Lung (tissue), 12 donors: ENCODE data around the gene INPP4B. TPM values are rescaled to one million over a fixed set of nuclear protein-coding genes. Genes with fewer than 3 reads are reported as not detected.
"Not testable (repeated sequence)": the region's sequence is repeated elsewhere in the genome, so short reads cannot be mapped to it uniquely, and the experiment has no call there.

Experiments used
- ATAC-seq: fragments of 200-7000 bp; cut with Tn5 transposase; one replicate; pipeline ENCODE4 v1.9.1; 2020; ENCODE audit warnings: moderate number of reproducible peaks; ENCODE audit not compliant: insufficient read depth, low FRiP score
- DNase-seq, 3 donors: peaks; one replicate each; pipeline ENCODE4 v3.0.0-alpha.2; 2013 to 2017
- H3K27ac ChIP-seq, 2 donors: one replicate each; pipeline ENCODE4 v1.5.1; 2013; ENCODE audit warnings: mild to moderate bottlenecking in 2 of 2, moderate library complexity in 2 of 2, control low read depth in 1 of 2, inconsistent platforms in 1 of 2, low read depth in 1 of 2, low read length in 1 of 2
- H3K27me3 ChIP-seq, 3 donors: one replicate each; pipeline ENCODE4 v1.5.1; 2013; ENCODE audit warnings: low read length in 2 of 3; ENCODE audit not compliant: control insufficient read depth in 3 of 3, insufficient read depth in 3 of 3
- H3K36me3 ChIP-seq, 4 donors: one replicate each; pipeline ENCODE4 v1.5.1; 2013; ENCODE audit warnings: low read length in 4 of 4, mild to moderate bottlenecking in 1 of 4, moderate library complexity in 1 of 4; ENCODE audit not compliant: control insufficient read depth in 4 of 4, insufficient read depth in 4 of 4
- H3K4me1 ChIP-seq, 5 donors: one replicate each; pipeline ENCODE4 v1.5.1; 2013; ENCODE audit warnings: low read length in 5 of 5, mild to moderate bottlenecking in 2 of 5, moderate library complexity in 1 of 5; ENCODE audit not compliant: control insufficient read depth in 5 of 5, insufficient read depth in 5 of 5
- H3K4me3 ChIP-seq: one replicate; pipeline ENCODE4 v1.5.1; 2013; ENCODE audit warnings: mild to moderate bottlenecking, control low read depth, moderate library complexity
- H3K9ac ChIP-seq, 2 donors: one replicate each; pipeline ENCODE4 v1.5.1; 2013; ENCODE audit warnings: low read length in 2 of 2, control low read depth in 1 of 2; ENCODE audit not compliant: insufficient read depth in 1 of 2
- H3K9me3 ChIP-seq, 4 donors: one replicate each; pipeline ENCODE4 v1.5.1; 2013; ENCODE audit warnings: low read length in 3 of 4, mild to moderate bottlenecking in 1 of 4, moderate library complexity in 1 of 4; ENCODE audit not compliant: control insufficient read depth in 4 of 4, insufficient read depth in 3 of 4
- WGBS, 2 donors: extraction: QIAGEN DNeasy Blood & Tissue Kit; methylation state at CpG; one replicate each; pipeline ENCODE4 v1.1.7; 2013; 5-methylcytosine and 5-hydroxymethylcytosine counted together
- polyA plus RNA-seq, 2 donors: library from polyadenylated mRNA; stranded (reverse); fragments of 200-250 nt; gene quantifications; one replicate each; pipeline ENCODE4 v1.2.1, GENCODE V29; 2013
- total RNA-seq, 2 donors: library from RNA; depleted of rRNA in 1 of 2; stranded (reverse); fragments of >200 nt in 1 of 2; gene quantifications; one replicate each; pipeline ENCODE4 v1.2.1, GENCODE V29; 2014 to 2021
- TF ChIP-seq, protein P1 (sequence below): IDR thresholded peaks from 2 replicates; pipeline ENCODE4 v1.5.1; 2012; ENCODE audit warnings: mild to moderate bottlenecking; ENCODE audit errors: control extremely low read depth, extremely low read depth
- donor health status: control.
- donor health status: control.
- donor health status: Bipolar disorder and iron deficiency.
- donor health status: healthy.
- donor health status: DM: yes; HTN: yes; CAD: no.

The INPP4B gene
- total and polyA plus RNA-seq, 4 donors = 2.4 to 32.6 (median 5.6) TPM

DNA sequence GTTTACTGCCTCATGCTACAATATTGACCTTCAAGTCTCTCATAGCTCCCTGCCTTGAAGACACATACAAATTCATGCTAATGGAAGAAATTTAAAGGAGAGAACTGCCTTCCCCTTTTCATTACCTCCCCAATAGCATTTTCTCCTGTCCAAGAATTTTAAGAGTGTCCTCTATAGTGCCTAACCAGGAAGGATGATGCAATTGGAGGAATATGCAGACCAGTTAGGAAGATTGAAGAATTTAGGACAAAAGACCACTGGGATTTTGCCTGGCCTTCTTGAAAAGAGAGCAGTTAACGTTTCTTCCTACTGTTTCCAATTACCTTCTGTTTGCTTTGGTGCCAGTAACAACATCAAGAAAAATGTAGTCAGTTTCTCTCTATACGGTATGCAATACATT lies 443.9 kb downstream of the INPP4B start:
- Histone ChIP-seq H3K4me1 (peaks cover 0 to 42% (median 10%) of the 10 kb centered on the region in 5 donors), H3K4me3 (no peak overlapping the region), H3K27ac (no peak overlapping the region), H3K9me3 (no peaks in the 10 kb centered on the region), H3K27me3 (no peaks in the 10 kb centered on the region), H3K9ac (no peak overlapping the region), H3K36me3 (no peaks in the 10 kb centered on the region)
- TF ChIP-seq, protein P1, sequence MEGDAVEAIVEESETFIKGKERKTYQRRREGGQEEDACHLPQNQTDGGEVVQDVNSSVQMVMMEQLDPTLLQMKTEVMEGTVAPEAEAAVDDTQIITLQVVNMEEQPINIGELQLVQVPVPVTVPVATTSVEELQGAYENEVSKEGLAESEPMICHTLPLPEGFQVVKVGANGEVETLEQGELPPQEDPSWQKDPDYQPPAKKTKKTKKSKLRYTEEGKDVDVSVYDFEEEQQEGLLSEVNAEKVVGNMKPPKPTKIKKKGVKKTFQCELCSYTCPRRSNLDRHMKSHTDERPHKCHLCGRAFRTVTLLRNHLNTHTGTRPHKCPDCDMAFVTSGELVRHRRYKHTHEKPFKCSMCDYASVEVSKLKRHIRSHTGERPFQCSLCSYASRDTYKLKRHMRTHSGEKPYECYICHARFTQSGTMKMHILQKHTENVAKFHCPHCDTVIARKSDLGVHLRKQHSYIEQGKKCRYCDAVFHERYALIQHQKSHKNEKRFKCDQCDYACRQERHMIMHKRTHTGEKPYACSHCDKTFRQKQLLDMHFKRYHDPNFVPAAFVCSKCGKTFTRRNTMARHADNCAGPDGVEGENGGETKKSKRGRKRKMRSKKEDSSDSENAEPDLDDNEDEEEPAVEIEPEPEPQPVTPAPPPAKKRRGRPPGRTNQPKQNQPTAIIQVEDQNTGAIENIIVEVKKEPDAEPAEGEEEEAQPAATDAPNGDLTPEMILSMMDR = no peak
- ATAC-seq = no peak
- DNase-seq = no peak
- WGBS, 2 donors = 71 to 88% methylated on average over 2 of the region's 2 CpGs

- not testable (repeated sequence) for H3K27ac ChIP-seq, H3K4me1 ChIP-seq, H3K9ac ChIP-seq, H3K36me3 ChIP-seq, H3K9me3 ChIP-seq, H3K4me3 ChIP-seq, ATAC-seq, H3K27me3 ChIP-seq, DNase-seq
- 94 to 95% methylated on average over 16 of the region's 16 CpGs for WGBS, 2 donors
Measured at GRCh38 chr4:142397364-142397991, 448.6 kb downstream of the INPP4B start.

GRCh38 chr4:142396279-142396678 lies 449.8 kb downstream of the INPP4B start:
- DNase-seq = no peak
- TF ChIP-seq, protein P1 = no peak
- no peak overlapping the region for H3K27ac ChIP-seq
- H3K9ac ChIP-seq = no peak overlapping the region
- H3K4me1 ChIP-seq = no peaks in the 10 kb centered on the region
- 17 to 27% methylated on average over 1 of the region's 1 CpG for WGBS, 2 donors
- no peaks in the 10 kb centered on the region for H3K36me3 ChIP-seq
- H3K27me3 ChIP-seq = no peaks in the 10 kb centered on the region
- no peak overlapping the region for H3K4me3 ChIP-seq
- H3K9me3 ChIP-seq = no peaks in the 10 kb centered on the region
- no peak for ATAC-seq

GRCh38 chr4:142393127-142393526 lies 453.0 kb downstream of the INPP4B start:
- Histone ChIP-seq H3K9me3 (no peaks in the 10 kb centered on the region), H3K4me1 (no peaks in the 10 kb centered on the region), H3K9ac (no peak overlapping the region), H3K27me3 (no peaks in the 10 kb centered on the region), H3K27ac (no peak overlapping the region), H3K36me3 (no peaks in the 10 kb centered on the region), H3K4me3 (no peak overlapping the region)
- TF ChIP-seq, protein P1 = no peak
- WGBS, 2 donors = 80 to 93% methylated on average over 4 of the region's 4 CpGs
- DNase-seq (no peak), ATAC-seq (no peak)
